ENCODE data around the gene RBMS1.

The RBMS1 gene

DNA sequence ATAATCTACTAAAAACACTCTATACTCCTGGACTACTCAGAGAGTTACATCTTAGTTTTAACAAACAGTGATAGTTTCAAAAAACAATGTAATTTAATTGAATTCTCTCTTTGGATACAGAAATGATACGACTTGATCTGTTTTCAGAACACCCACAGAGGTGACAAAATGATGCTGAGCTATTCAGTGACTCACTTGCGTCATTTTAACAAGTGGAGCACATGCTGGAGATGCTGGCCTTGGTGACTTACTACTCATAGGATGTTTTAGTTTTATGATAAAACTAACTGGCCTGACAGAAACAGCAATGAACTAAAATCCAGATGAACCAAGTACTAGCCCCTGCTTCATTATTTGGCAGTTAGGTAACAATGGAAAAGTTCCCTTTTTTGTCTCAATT lies 192.2 kb downstream of the RBMS1 start:
- Histone ChIP-seq H4K20me1 (ENCODE audit: control insufficient read depth, insufficient read depth, low read depth, low read length) (no peaks in the 10 kb centered on the region), H3K9me2 (replicated peaks; ENCODE audit: control insufficient read depth, low read length) (no peaks in the 10 kb centered on the region), H3K27ac (ENCODE audit: low read depth, low read length) (no peak overlapping the region), H3K9me3 (ENCODE audit: control insufficient read depth, insufficient read depth, low read length) (no peaks in the 10 kb centered on the region), H3F3A (ENCODE audit: control insufficient read depth, insufficient read depth) (no peaks in the 10 kb centered on the region), H3K36me3 (ENCODE audit: control insufficient read depth, low read length) (no peaks in the 10 kb centered on the region), H3K79me2 (ENCODE audit: control insufficient read depth, low read length) (no peaks in the 10 kb centered on the region), H3K4me2 (ENCODE audit: low read length) (no peak overlapping the region), H3K27me3 (ENCODE audit: control insufficient read depth, low read length) (no peaks in the 10 kb centered on the region), H3K4me1 (ENCODE audit: control insufficient read depth, low read length) (no peaks in the 10 kb centered on the region), H3K4me3 (ENCODE audit: low read length) (no peak overlapping the region)
- TF ChIP-seq, protein P1, sequence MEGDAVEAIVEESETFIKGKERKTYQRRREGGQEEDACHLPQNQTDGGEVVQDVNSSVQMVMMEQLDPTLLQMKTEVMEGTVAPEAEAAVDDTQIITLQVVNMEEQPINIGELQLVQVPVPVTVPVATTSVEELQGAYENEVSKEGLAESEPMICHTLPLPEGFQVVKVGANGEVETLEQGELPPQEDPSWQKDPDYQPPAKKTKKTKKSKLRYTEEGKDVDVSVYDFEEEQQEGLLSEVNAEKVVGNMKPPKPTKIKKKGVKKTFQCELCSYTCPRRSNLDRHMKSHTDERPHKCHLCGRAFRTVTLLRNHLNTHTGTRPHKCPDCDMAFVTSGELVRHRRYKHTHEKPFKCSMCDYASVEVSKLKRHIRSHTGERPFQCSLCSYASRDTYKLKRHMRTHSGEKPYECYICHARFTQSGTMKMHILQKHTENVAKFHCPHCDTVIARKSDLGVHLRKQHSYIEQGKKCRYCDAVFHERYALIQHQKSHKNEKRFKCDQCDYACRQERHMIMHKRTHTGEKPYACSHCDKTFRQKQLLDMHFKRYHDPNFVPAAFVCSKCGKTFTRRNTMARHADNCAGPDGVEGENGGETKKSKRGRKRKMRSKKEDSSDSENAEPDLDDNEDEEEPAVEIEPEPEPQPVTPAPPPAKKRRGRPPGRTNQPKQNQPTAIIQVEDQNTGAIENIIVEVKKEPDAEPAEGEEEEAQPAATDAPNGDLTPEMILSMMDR (IDR thresholded peaks at IDR 0.05; ENCODE audit: low read depth, low read length, poor library complexity, severe bottlenecking), result no peak
- TF ChIP-seq EZH2phosphoT487 (IDR thresholded peaks at IDR 0.05; ENCODE audit: borderline replicate concordance, low read length), result no peak

DNA sequence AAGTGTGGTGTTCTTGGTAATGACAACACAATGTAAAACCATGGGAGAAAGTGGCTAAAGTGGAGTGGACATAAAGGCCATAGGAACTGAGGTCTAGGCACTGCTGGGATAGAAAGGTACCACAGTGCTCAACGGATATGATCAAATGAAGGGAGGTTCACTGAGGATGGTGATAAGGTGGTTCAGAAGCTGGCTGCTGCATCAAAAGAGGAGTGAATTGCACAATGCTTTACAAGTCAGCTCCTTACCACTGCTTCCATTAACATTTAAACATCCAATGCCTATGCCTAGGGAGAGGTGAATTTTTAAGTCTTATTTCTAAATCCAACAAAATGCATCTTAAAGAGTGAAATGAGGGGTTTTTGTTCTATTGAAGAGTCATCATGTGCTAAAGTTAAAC lies 193.4 kb downstream of the RBMS1 start:
- no peak overlapping the region for H3K4me3 ChIP-seq (ENCODE audit: low read length)
- no peaks in the 10 kb centered on the region for H3F3A ChIP-seq (ENCODE audit: control insufficient read depth, insufficient read depth)
- no peaks in the 10 kb centered on the region for H3K4me1 ChIP-seq (ENCODE audit: control insufficient read depth, low read length)
- TF ChIP-seq, protein P1 (IDR thresholded peaks at IDR 0.05; ENCODE audit: low read depth, low read length, poor library complexity, severe bottlenecking), result no peak
- TF ChIP-seq EZH2phosphoT487 (IDR thresholded peaks at IDR 0.05; ENCODE audit: borderline replicate concordance, low read length), result no peak
- H3K27ac ChIP-seq (ENCODE audit: low read depth, low read length), result no peak overlapping the region
- no peaks in the 10 kb centered on the region for H4K20me1 ChIP-seq (ENCODE audit: control insufficient read depth, insufficient read depth, low read depth, low read length)
- H3K9me3 ChIP-seq (ENCODE audit: control insufficient read depth, insufficient read depth, low read length), result no peaks in the 10 kb centered on the region
- no peak overlapping the region for H3K4me2 ChIP-seq (ENCODE audit: low read length)
- H3K79me2 ChIP-seq (ENCODE audit: control insufficient read depth, low read length), result no peaks in the 10 kb centered on the region
- no peaks in the 10 kb centered on the region for H3K9me2 ChIP-seq (replicated peaks; ENCODE audit: control insufficient read depth, low read length)
- no peaks in the 10 kb centered on the region for H3K27me3 ChIP-seq (ENCODE audit: control insufficient read depth, low read length)
- H3K36me3 ChIP-seq (ENCODE audit: control insufficient read depth, low read length), result no peaks in the 10 kb centered on the region

- H3K9me3 ChIP-seq (ENCODE audit: control insufficient read depth, insufficient read depth, low read length), result no peaks in the 10 kb centered on the region
- no peaks in the 10 kb centered on the region for H4K20me1 ChIP-seq (ENCODE audit: control insufficient read depth, insufficient read depth, low read depth, low read length)
- TF ChIP-seq, protein P1 (IDR thresholded peaks at IDR 0.05; ENCODE audit: low read depth, low read length, poor library complexity, severe bottlenecking), result no peak
- no peak for TF ChIP-seq EZH2phosphoT487 (IDR thresholded peaks at IDR 0.05; ENCODE audit: borderline replicate concordance, low read length)
- no peaks in the 10 kb centered on the region for H3K4me1 ChIP-seq (ENCODE audit: control insufficient read depth, low read length)
- H3K9me2 ChIP-seq (replicated peaks; ENCODE audit: control insufficient read depth, low read length), result no peaks in the 10 kb centered on the region
- no peaks in the 10 kb centered on the region for H3K36me3 ChIP-seq (ENCODE audit: control insufficient read depth, low read length)
- no peaks in the 10 kb centered on the region for H3K79me2 ChIP-seq (ENCODE audit: control insufficient read depth, low read length)
- H3K27ac ChIP-seq (ENCODE audit: low read depth, low read length), result no peak overlapping the region
- no peaks in the 10 kb centered on the region for H3K27me3 ChIP-seq (ENCODE audit: control insufficient read depth, low read length)
- no peak overlapping the region for H3K4me3 ChIP-seq (ENCODE audit: low read length)
- no peak overlapping the region for H3K4me2 ChIP-seq (ENCODE audit: low read length)
- no peaks in the 10 kb centered on the region for H3F3A ChIP-seq (ENCODE audit: control insufficient read depth, insufficient read depth)
These were observed 194.1 kb downstream of the RBMS1 start for GRCh38 chr2:160299540-160299939.

DNA sequence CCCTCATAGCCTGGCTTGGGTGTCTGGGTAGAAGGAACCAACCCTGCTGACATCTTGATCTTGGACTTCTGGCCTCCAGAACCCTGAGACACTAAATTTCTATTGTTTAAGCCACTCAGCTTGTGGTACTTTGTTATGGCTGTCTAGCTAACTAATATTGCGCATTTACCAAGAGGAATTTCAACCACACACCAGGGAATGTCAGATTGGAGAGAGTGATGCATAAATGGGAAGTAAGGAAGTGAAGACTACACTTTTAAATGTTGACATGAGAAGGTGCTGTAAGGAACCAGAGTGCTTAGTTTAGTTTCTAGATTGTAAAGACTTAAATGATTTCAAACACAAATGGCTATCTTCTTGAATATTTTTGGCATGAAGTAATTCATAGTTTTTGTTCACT lies 194.6 kb downstream of the RBMS1 start:
- Histone ChIP-seq H3K9me3 (ENCODE audit: control insufficient read depth, insufficient read depth, low read length) (no peaks in the 10 kb centered on the region), H3K4me2 (ENCODE audit: low read length) (no peak overlapping the region), H3K27ac (ENCODE audit: low read depth, low read length) (no peak overlapping the region), H3F3A (ENCODE audit: control insufficient read depth, insufficient read depth) (no peaks in the 10 kb centered on the region), H3K4me3 (ENCODE audit: low read length) (no peak overlapping the region), H3K9me2 (replicated peaks; ENCODE audit: control insufficient read depth, low read length) (no peaks in the 10 kb centered on the region), H3K36me3 (ENCODE audit: control insufficient read depth, low read length) (no peaks in the 10 kb centered on the region), H3K79me2 (ENCODE audit: control insufficient read depth, low read length) (no peaks in the 10 kb centered on the region), H3K4me1 (ENCODE audit: control insufficient read depth, low read length) (no peaks in the 10 kb centered on the region), H4K20me1 (ENCODE audit: control insufficient read depth, insufficient read depth, low read depth, low read length) (no peaks in the 10 kb centered on the region), H3K27me3 (ENCODE audit: control insufficient read depth, low read length) (no peaks in the 10 kb centered on the region)
- no peak for TF ChIP-seq EZH2phosphoT487 (IDR thresholded peaks at IDR 0.05; ENCODE audit: borderline replicate concordance, low read length)
- TF ChIP-seq, protein P1 (IDR thresholded peaks at IDR 0.05; ENCODE audit: low read depth, low read length, poor library complexity, severe bottlenecking), result no peak

Measured in DOHH2 (cell line).